ENCODE measurements around the gene PCDHGA2. TPM values are rescaled to one million over a fixed set of nuclear protein-coding genes. Genes with fewer than 3 reads are reported as not detected.
A peak's percentile ranks its signal among the peaks of the same experiment; 100 is the strongest.
"Not testable (repeated sequence)": the region's sequence is repeated elsewhere in the genome, so short reads cannot be mapped to it uniquely, and the experiment has no call there.

The PCDHGA2 gene
- total RNA-seq, 2 donors from 2014 or later = not detected

- Mint-ChIP-seq H3K9me3 (peaks cover 9% of the 10 kb centered on the region), H3K4me1 (ENCODE audit: low read depth in 2 of 2) (peaks cover 4 to 6% of the 10 kb centered on the region in 2 donors)
Measured at GRCh38 chr5:141330299-141331080, 8.1 kb upstream of the PCDHGA2 start, which contains the start of gene PCDHGA1. TSS of gene PCDHGA1 (plus strand) at chr5:141330514.

GRCh38 chr5:141332571-141332970 lies 6.0 kb upstream of the PCDHGA2 start:
- not testable (repeated sequence) for DNase-seq (ENCODE audit: low spot score); H3K4me1 Mint-ChIP-seq (ENCODE audit: low read depth in 2 of 2); H3K4me3 Mint-ChIP-seq; H3K27ac Mint-ChIP-seq; ATAC-seq
- Mint-ChIP-seq H3K9me3 (peaks cover 18% of the 10 kb centered on the region), H3K36me3 (peaks cover 17% of the 10 kb centered on the region), H3K27me3 (peaks cover 52 to 73% of the 10 kb centered on the region in 2 donors)

More at GRCh38 chr5:141330299-141331080, 8.1 kb upstream of the PCDHGA2 start, which contains the start of gene PCDHGA1:
- DNase-seq (ENCODE audit: low spot score) (no peak), ATAC-seq (no peak)
- peaks cover 41 to 71% of the 10 kb centered on the region in 2 donors for H3K27me3 Mint-ChIP-seq
- peaks cover 19% of the 10 kb centered on the region for H3K36me3 Mint-ChIP-seq
- H3K4me3 Mint-ChIP-seq = no peak within 1 kb of the TSS
- no peak within 1 kb of the TSS for H3K27ac Mint-ChIP-seq

GRCh38 chr5:141340781-141341354 lies 2.3 kb downstream of the PCDHGA2 start:
- H3K27ac Mint-ChIP-seq; H3K4me3 Mint-ChIP-seq; ATAC-seq; DNase-seq (ENCODE audit: low spot score); H3K4me1 Mint-ChIP-seq (ENCODE audit: low read depth in 2 of 2): not testable (repeated sequence)
- Mint-ChIP-seq H3K36me3 (peaks cover 32% of the 10 kb centered on the region), H3K27me3 (peaks cover 55 to 81% of the 10 kb centered on the region in 2 donors), H3K9me3 (peaks cover 25% of the 10 kb centered on the region)

GRCh38 chr5:141342773-141343172 lies 4.2 kb downstream of the PCDHGA2 start:
- Mint-ChIP-seq H3K9me3 (peaks cover 22% of the 10 kb centered on the region), H3K27ac (no peak overlapping the region), H3K4me3 (no peak overlapping the region), H3K36me3 (peaks cover 37% of the 10 kb centered on the region), H3K4me1 (ENCODE audit: low read depth in 2 of 2) (no peaks in the 10 kb centered on the region), H3K27me3 (peaks cover 48 to 79% of the 10 kb centered on the region in 2 donors)
- no peak for DNase-seq (ENCODE audit: low spot score)
- no peak for ATAC-seq

GRCh38 chr5:141343242-141343952 lies 4.8 kb downstream of the PCDHGA2 start, which contains the start of gene PCDHGA3:
TSS of gene PCDHGA3 (plus strand) at chr5:141343829. CDS start at chr5:141344034, 205 bp downstream.
- no peak for DNase-seq (ENCODE audit: low spot score)
- H3K4me3 Mint-ChIP-seq = peak within 1 kb of the TSS; percentile 47
- H3K9me3 Mint-ChIP-seq = peaks cover 17% of the 10 kb centered on the region
- H3K27ac Mint-ChIP-seq = no peak within 1 kb of the TSS
- peaks cover 30% of the 10 kb centered on the region for H3K36me3 Mint-ChIP-seq
- ATAC-seq = no peak
- H3K27me3 Mint-ChIP-seq = peaks cover 42 to 79% of the 10 kb centered on the region in 2 donors
- no peaks in the 10 kb centered on the region for H3K4me1 Mint-ChIP-seq (ENCODE audit: low read depth in 2 of 2)

DNA sequence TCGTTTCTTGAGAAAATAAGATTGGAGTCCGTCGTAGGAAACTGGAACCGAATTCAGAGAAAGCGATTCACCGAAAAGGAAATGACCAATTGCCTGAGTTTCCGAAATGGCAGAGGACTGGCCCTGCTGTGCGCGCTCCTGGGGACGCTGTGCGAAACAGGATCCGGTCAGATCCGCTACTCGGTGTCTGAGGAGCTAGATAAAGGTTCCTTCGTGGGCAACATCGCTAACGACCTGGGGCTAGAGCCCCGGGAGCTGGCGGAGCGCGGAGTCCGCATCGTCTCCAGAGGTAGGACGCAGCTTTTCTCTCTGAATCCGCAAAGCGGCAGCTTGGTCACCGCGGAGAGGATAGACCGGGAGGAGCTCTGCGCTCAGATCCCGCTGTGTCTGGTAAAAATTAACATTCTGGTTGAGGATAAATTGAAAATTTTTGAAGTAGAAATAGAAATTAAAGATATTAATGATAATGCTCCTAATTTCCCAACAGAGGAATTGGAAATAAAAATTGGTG lies 5.4 kb downstream of the PCDHGA2 start:
- Mint-ChIP-seq H3K27me3 (peaks cover 42 to 79% of the 10 kb centered on the region in 2 donors), H3K9me3 (peaks cover 14% of the 10 kb centered on the region), H3K4me1 (ENCODE audit: low read depth in 2 of 2) (no peaks in the 10 kb centered on the region)

DNA sequence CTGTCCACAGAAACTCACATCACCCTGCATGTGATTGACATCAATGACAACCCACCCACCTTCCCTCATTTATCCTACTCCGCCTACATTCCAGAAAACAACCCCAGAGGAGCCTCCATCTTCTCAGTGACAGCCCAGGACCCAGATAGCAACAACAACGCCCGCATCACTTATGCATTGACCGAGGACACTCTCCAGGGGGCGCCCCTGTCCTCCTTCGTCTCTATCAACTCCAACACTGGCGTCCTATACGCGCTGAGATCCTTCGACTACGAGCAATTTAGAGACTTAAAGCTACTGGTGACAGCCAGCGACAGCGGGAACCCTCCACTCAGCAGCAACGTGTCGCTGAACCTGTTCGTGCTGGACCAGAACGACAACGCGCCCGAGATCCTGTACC lies 6.8 kb downstream of the PCDHGA2 start:
- DNase-seq (ENCODE audit: low spot score) = no peak
- peaks cover 13% of the 10 kb centered on the region for H3K9me3 Mint-ChIP-seq
- H3K27ac Mint-ChIP-seq = no peak overlapping the region
- no peak overlapping the region for H3K4me3 Mint-ChIP-seq
- H3K36me3 Mint-ChIP-seq = peaks cover 26% of the 10 kb centered on the region
- no peak for ATAC-seq
- peaks cover 45 to 82% of the 10 kb centered on the region in 2 donors for H3K27me3 Mint-ChIP-seq
- no peaks in the 10 kb centered on the region for H3K4me1 Mint-ChIP-seq (ENCODE audit: low read depth in 2 of 2)

More for the DNA sequence above, 5.4 kb downstream of the PCDHGA2 start:
- Mint-ChIP-seq H3K4me3 (peak overlapping the region; percentile 47), H3K27ac (no peak overlapping the region), H3K36me3 (peaks cover 27% of the 10 kb centered on the region)
- ATAC-seq (no peak), DNase-seq (ENCODE audit: low spot score) (no peak)

DNA sequence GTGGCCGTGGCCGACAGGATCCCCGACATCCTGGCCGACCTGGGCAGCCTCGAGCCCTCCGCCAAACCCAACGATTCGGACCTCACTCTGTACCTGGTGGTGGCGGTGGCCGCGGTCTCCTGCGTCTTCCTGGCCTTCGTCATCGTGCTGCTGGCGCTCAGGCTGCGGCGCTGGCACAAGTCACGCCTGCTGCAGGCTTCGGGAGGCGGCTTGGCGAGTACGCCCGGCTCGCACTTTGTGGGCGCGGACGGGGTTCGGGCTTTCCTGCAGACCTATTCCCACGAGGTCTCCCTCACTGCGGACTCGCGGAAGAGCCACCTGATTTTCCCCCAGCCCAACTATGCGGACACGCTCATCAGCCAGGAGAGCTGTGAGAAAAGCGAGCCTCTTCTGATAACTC lies 7.5 kb downstream of the PCDHGA2 start:
- ATAC-seq, H3K27ac Mint-ChIP-seq: not testable (repeated sequence)
- H3K27me3 Mint-ChIP-seq = peaks cover 46 to 81% of the 10 kb centered on the region in 2 donors

DNA sequence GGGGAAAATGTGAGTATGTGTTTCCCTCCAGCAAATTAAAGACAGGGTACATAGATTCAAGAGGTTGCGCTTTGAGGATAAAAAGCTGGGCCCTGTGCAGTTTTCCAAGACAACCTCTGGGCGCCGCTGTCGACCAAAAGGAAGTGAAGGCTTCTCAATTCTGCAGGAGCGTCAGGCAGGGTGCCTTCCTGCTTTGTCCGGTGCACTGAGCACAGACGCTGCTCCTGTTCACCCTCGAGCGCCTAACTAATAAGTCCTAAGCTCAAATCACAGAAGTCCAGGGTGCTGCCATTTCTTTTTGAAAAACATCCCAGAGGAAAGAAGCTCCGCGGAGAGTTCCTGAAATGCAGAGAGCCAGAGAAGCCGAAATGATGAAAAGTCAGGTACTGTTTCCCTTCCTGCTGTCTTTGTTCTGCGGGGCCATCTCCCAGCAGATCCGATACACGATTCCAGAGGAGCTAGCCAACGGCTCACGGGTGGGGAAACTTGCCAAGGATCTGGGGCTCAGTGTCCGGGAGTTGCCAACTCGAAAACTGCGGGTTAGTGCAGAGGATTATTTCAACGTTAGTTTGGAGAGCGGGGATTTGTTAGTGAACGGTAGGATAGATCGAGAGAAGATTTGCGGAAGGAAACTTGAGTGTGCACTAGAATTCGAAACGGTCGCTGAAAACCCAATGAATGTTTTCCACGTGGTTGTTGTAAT lies 11.5 kb downstream of the PCDHGA2 start, which contains the start of gene PCDHGB1:
PCDHGB1 (plus strand) TSS at position 183 of the 703 bp plus-strand sequence; CDS start at position 345, 162 bp downstream.
- Mint-ChIP-seq H3K27ac (no peak within 1 kb of the TSS), H3K4me3 (peak within 1 kb of the TSS; percentile 25)
- DNase-seq (ENCODE audit: low spot score) = no peak

More for the DNA sequence above, 7.5 kb downstream of the PCDHGA2 start:
- DNase-seq (ENCODE audit: low spot score); H3K4me3 Mint-ChIP-seq; H3K4me1 Mint-ChIP-seq (ENCODE audit: low read depth in 2 of 2): not testable (repeated sequence)
- peaks cover 26% of the 10 kb centered on the region for H3K36me3 Mint-ChIP-seq
- H3K9me3 Mint-ChIP-seq = peaks cover 13% of the 10 kb centered on the region

DNA sequence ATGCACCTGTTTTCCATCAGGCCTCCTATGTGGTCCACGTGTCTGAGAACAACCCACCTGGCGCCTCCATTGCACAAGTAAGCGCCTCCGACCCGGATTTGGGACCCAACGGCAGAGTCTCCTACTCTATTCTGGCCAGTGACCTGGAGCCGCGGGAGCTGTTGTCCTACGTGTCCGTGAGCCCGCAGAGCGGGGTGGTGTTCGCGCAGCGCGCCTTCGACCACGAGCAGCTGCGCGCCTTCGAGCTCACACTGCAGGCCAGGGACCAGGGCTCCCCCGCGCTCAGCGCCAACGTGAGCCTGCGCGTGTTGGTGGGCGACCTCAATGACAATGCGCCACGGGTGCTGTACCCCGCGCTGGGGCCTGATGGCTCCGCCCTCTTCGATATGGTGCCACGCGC lies 13.0 kb downstream of the PCDHGA2 start:
- no peak overlapping the region for H3K27ac Mint-ChIP-seq
- peaks cover 25% of the 10 kb centered on the region for H3K36me3 Mint-ChIP-seq
- no peaks in the 10 kb centered on the region for H3K4me1 Mint-ChIP-seq (ENCODE audit: low read depth in 2 of 2)
- peaks cover 7% of the 10 kb centered on the region for H3K9me3 Mint-ChIP-seq
- H3K4me3 Mint-ChIP-seq = no peak overlapping the region
- H3K27me3 Mint-ChIP-seq = peaks cover 43 to 70% of the 10 kb centered on the region in 2 donors
- DNase-seq (ENCODE audit: low spot score) = no peak
- no peak for ATAC-seq

More for the DNA sequence above, 11.5 kb downstream of the PCDHGA2 start, which contains the start of gene PCDHGB1:
- Mint-ChIP-seq H3K4me1 (ENCODE audit: low read depth in 2 of 2) (no peaks in the 10 kb centered on the region), H3K27me3 (peaks cover 39 to 70% of the 10 kb centered on the region in 2 donors), H3K36me3 (peaks cover 27% of the 10 kb centered on the region), H3K9me3 (peaks cover 12% of the 10 kb centered on the region)
- no peak for ATAC-seq

DNA sequence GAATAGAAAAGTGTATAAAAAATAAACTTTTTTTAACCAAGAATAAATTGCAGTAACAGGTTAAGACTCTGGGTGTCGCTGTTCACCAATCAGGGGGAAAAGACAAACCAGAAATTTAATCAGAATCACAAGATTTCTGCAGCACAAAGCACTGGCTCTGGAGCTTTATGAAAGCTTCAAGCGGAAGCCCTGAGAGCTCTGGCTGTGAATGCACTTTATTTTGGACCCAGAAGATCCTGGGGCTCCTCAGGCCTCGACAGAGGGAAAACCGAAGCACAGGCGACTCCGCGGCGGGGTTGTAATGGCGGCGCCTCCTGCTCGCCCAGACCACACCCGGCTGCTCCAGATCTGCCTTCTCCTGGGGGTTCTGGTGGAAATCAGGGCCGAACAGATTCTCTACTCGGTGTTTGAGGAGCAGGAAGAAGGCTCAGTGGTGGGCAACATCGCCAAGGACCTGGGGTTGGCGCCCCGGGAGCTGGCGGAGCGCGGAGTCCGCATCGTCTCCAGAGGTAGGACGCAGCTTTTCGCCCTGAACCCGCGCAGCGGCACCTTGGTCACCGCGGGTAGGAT lies 16.4 kb downstream of the PCDHGA2 start, which contains the start of gene PCDHGA4:
PCDHGA4 (plus strand) TSS at position 122 of the 570 bp plus-strand sequence; CDS start at position 209, 87 bp downstream.
- H3K9me3 Mint-ChIP-seq = peaks cover 10% of the 10 kb centered on the region
- no peak for DNase-seq (ENCODE audit: low spot score)
- H3K27ac Mint-ChIP-seq = no peak within 1 kb of the TSS
- H3K36me3 Mint-ChIP-seq = peaks cover 27% of the 10 kb centered on the region
- peaks cover 40 to 61% of the 10 kb centered on the region in 2 donors for H3K27me3 Mint-ChIP-seq
- no peak within 1 kb of the TSS for H3K4me3 Mint-ChIP-seq
- ATAC-seq = no peak
- H3K4me1 Mint-ChIP-seq (ENCODE audit: low read depth in 2 of 2) = peaks cover 3 to 4% of the 10 kb centered on the region in 2 donors

DNA sequence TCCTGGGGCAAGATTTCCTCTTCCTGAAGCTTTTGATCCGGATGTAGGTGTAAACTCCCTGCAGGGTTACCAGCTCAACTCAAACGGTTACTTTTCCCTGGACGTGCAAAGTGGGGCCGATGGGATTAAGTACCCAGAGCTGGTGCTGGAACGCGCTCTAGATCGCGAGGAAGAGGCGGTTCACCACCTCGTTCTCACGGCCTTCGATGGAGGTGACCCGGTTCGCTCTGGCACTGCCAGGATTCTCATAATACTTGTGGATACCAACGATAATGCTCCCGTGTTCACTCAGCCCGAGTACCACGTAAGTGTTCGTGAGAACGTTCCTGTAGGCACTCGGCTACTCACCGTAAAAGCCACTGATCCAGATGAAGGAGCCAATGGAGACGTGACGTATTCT lies 17.1 kb downstream of the PCDHGA2 start:
- no peak for ATAC-seq
- no peak for DNase-seq (ENCODE audit: low spot score)
- H3K4me3 Mint-ChIP-seq = no peak overlapping the region
- H3K9me3 Mint-ChIP-seq = peaks cover 8% of the 10 kb centered on the region
- peaks cover 26% of the 10 kb centered on the region for H3K36me3 Mint-ChIP-seq
- H3K4me1 Mint-ChIP-seq (ENCODE audit: low read depth in 2 of 2) = peaks cover 3 to 5% of the 10 kb centered on the region in 2 donors
- peaks cover 40 to 61% of the 10 kb centered on the region in 2 donors for H3K27me3 Mint-ChIP-seq
- H3K27ac Mint-ChIP-seq = no peak overlapping the region
